ENCODE results near the gene GALNS.
"Not testable (repeated sequence)": the region's sequence is repeated elsewhere in the genome, so short reads cannot be mapped to it uniquely, and the experiment has no call there.

Gene GALNS

GRCh38 chr16:88799569-88800276 lies 57.0 kb downstream of the GALNS start:
- DNase-seq = peak in 1 of 2 donors; percentile 32

- no peak for DNase-seq
These were observed 57.8 kb downstream of the GALNS start for GRCh38 chr16:88798772-88799455.

- no peak for DNase-seq
These were observed 58.7 kb downstream of the GALNS start for GRCh38 chr16:88798073-88798472.

DNA sequence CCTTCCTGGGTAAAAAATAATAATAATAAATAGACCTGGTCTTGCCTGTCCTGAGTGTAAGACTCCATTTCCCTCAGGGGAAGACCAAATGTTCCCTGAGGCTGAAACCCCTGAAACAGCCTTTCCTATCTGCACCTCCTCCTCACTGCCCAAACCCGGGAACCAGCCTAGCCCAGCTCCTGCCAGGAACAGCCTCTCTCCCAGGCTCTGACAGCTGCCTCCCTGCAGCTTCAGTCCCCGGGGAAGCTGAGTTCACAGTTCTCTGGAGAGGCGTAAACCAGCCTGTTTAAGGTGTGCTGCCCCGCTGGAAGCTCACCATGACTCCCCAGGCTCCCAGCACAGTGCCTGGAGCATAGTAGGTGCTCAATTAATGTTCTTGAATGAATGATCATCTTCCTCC lies 60.5 kb downstream of the GALNS start:
- no peak for DNase-seq

- DNase-seq = no peak
These were observed 63.3 kb downstream of the GALNS start for GRCh38 chr16:88793251-88793954.

DNA sequence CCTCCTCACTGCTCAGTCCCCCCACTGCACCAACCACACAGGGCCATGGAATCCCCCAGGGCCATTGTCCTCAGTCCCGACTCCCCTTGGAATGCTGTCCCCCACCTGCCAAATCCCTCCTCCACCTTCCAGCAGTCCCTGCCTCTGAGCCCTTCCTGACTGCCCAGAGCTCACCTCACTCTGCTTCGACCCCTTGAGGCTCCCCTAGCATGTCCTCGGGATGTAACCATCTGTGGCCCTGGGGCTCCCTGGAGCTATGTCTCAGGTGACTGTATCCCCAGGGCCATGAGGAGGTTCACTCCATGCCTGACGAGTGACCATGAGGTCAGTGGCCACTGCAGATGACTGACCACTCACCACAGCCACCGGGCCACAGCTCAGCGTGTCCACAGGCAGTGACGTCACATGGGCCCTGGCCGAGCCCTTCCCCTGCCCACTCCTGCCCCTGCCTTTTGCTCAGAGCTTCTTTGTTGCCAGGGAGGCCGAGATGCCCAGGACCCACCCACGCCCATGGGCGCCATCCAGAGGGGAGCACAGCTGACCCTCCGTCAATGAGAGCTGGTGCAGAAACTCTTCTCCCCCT lies 64.0 kb downstream of the GALNS start:
- DNase-seq = no peak

GRCh38 chr16:88792078-88792550 lies 64.6 kb downstream of the GALNS start:
- DNase-seq = no peak

DNA sequence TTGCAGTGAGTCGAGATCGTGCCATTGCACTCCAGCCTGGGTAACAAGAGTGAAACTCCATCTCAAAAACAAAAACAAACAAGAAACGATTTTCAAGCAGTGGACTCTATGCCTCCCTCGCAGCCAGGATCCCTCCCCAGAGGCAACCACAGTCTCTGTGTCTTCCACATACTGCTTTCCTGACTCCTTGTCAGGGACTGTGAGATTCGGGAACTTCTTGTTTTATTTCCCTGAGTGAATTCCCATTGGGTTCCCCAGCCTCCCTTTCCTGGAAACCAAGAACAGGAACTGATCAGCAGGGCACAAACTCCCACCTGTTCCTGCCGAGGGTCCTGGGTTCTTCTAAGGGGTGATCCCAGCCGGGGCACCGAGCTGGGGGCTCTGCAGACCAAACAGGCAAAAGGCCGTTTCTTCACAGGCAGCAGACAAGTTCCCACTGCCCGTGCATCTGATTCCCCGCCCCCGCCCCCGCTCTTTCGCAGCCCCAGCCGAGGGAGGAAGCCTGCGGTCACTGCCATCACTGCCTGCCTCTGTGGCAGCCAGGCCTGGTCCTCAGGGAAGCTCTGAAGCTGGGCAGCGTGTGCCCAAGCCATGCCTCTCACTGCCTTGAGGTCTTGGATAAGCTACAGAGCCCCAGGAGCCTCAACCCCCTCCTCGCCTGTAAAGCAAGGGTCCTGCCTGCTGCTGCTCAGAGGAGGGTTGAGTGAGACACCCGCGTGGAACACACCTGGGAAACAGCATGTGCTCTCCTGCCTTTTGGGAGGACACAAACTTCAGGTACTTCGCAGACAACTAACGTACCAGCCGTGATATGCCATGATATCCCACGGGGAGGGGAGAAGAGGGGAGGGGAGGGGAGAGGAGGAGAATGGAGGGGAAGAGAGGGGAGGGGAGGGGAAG lies 66.2 kb downstream of the GALNS start:
- peak; percentile 63 to 73 for DNase-seq

- DNase-seq = no peak
These were observed 67.2 kb downstream of the GALNS start for GRCh38 chr16:88789594-88789993.

GRCh38 chr16:88788749-88789148 lies 68.0 kb downstream of the GALNS start:
- DNase-seq = not testable (repeated sequence)

- no peak for DNase-seq
These were observed 69.0 kb downstream of the GALNS start for GRCh38 chr16:88787579-88788314.

DNA sequence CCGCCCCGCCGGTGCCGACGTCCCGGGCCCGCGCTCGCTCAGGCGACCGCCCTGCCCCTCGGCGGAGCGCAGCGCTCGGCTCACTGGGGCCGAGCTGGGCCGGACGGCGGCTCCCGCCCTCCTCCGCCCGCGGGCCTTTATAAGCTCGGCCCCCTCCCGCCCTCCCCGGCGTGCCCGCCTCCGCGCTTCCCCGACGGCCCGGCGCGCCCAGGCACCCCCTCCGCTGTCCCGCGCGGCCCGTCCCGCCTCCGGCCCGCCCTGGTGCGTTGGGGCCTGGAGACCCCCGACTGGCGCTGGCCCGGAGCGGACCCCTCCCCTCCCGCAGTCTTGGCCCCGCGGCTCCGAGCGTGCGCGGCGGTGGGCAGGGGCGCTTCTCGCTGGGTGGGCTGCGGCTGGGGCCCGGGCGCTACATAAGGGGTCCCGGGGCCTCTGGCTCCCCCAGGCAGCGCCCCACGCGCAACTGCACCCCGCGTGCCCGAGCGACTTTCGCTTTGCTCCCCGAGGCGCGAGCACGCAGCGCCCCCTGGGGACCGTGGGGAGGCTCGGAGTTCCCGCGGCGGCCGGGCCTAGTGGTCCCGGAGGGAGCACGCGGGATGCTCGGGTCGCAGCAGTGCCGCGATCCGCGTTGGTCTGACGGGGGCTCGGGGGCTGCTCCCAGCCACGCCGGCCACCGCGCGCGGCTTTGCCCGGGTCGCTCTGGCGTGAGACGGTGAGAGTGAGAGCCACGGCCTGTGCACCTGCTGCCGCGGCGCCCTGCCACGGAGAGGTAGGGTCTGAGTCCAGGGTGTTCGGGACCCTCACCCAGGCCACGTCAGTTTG lies 71.4 kb downstream of the GALNS start, which contains the start of gene PIEZO1:
Gene PIEZO1, minus strand, starts transcription at position 115 of the 819 bp plus-strand sequence. CDS start 256 bp downstream, outside the sequence.
- peak; percentile 80 to 82 for DNase-seq

DNA sequence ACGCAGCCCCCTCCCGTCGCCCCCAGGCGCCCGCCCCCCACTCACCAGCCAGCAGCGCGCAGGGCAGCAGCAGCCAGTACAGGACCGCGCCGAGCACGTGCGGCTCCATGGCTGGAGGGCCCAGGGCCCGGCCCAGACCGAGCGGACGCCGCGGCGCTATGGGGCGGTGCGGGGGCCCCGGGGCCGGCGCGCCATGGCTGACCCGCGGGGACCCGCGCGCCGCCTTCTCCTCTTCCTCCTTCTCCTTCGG lies 72.0 kb downstream of the GALNS start:
- no peak for DNase-seq

DNA sequence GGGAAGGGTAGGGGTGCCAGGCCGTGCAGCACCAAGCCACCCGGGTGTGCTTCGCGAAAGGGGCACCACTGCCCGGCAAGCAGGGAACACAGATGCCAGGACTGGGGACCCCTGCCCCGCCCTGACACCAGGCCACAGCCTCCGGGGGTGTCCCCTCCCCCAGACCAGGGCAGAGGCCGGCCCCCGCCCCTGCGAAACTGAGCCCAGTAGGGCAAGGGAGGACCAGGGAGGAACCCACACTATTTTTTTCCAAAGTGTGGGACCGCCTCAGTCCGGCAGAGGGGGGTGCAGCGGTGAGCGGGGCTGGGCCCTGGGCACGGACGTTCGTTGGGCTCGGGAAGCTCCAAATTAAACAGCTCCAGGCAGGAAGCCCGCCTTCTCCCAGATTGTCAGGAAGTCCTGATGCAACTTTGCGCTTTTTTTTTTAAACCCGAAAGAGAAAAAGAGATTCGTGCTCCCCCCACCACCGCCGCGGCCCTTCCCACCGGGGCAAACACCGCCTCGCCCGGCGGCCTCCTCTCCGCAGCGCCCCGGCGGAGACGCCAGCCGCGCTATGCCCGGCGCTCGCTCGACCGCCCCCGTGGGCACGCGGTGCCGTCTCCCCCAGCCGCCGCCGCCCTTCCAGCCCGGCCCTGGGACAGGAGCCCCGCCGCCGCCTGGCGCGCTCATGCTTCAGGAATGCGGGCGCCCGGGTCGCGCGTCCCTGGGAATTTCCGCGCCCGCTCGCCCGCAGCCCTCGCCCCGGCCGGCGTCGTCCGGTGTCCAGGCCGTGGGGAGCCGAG lies 72.5 kb downstream of the GALNS start:
- peak; percentile 52 to 62 for DNase-seq

DNA sequence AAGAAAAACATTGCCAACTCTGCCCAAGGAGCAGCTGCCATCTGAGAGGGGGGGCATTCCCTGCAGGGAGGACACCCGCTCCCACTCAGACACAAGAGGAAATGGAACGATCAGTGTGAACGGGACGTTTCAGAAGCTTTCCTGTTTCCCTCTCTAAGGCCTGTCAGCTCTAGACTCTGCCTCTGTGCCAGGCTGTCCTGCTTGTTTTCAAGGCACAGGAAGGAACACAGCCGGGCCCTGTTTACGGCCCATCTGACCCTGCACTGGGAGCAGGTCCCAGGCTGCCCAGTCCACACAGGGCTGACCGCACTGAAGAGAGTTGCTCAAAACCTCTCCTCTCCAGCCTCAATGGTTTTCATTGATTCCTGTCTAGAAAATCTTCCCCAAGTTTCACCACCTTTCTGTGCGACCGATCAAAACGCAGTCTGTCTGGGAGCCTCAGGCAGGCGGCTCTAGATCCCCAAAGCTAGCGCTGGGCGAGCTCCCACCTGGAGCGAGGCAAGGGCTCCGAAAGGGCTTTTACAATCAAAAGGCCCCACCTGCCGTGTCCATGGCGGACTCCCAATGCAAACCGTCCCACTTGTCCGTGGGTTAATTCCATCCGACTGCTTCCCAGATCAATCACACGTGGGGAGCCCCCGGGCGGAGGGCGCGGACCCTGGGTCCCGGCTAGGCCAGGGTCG lies 73.2 kb downstream of the GALNS start:
- DNase-seq = peak in 1 of 2 donors; percentile 17

- DNase-seq = peak; percentile 83 to 86
These were observed 74.0 kb downstream of the GALNS start for GRCh38 chr16:88782454-88783390.

GRCh38 chr16:88781140-88782077 lies 75.3 kb downstream of the GALNS start:
- peak; percentile 74 to 77 for DNase-seq

Data from stimulated activated CD4-positive, alpha-beta T cell treated with anti-CD3 and anti-CD28 coated beads, Interleukin-2, amount 100 ng/mL, for 24 hours (primary cell).